ENCODE data around the gene ZNF532. TPM values are rescaled to one million over a fixed set of nuclear protein-coding genes. Genes with fewer than 3 reads are reported as not detected.

ZNF532 gene
- polyA plus RNA-seq, 1 experiment: 75.3 TPM

DNA sequence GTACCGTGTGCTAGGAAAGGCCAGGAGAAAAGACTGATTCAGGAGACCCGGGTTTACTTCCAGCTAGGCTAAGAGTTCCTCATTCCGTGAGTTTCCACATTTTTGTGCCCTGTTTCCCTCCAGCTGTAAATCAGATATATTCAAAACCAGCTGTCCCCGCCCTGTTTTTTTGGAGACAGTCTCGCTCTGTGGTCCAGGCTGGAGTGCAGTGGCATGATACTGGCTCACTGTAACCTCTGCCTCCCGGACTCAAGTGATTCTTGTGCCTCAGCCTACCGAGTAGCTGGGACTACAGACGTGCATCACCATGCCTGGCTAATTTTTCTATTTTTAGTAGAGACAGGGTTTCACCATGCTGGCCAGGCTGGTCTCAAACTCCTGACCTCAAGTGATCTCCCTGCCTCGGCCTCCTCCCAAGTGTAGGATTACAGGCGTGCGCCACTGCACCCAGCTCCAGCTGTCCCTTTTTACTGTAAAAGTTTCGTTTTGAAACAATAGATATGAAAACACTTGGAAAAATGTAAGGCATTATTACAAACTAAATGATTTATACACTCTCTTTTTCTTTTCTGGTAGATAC, 162.2 kb downstream of the ZNF532 start:
- Histone ChIP-seq H3K4me3 (ENCODE audit: low read depth, low read length) (no peak overlapping the region), H3K27me3 (ENCODE audit: control insufficient read depth, insufficient read depth, low read length) (no peaks in the 10 kb centered on the region), H3K36me3 (ENCODE audit: control insufficient read depth, insufficient read depth, low read length) (no peaks in the 10 kb centered on the region)
- POLR2A ChIA-PET: no interaction called here
- no peak for DNase-seq (ENCODE audit: low read depth)
- CTCF ChIA-PET: no interaction called here
- TF ChIP-seq CTCF (IDR thresholded peaks at IDR 0.05; ENCODE audit: insufficient read depth, low read depth, low read length): no peak

DNA sequence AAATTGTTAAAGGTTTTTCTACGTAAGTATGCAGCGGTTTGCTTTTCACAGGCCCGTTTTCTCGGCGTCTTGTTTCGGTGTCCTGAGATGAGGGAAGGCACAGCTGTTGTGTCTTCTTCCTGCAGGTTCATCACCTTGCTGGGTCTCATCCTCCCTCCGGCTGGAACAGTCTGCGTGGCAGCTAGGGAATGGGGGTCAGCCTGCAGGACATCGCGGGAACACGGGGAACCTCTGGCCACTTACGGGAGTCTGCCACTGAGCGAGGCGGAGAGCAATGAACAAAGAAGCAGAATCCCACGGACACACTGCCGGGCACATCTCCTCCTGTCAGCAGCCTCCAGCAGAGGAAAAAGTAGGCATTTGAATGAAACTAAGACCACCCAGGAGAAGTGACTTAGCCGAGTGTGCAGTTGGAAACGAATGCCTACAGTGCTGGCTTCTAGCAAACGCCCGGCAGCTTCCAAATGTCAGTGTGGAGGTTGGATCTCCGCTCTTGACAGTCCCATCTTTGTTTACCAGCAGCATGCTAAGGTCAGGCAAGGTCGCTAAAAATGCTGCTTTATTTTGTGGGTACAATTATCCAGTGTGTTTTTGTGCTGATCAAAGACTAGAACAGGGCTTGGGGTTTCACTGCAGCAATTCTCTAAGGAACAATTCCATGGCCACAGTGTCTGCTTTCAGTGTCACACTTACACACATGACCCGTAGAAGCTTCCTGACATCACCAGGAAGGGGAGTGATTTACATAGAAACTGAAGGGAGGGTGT, 165.2 kb downstream of the ZNF532 start:
- DNase-seq (ENCODE audit: low read depth): no peak

GRCh38 chr18:59032308-59032707, 167.6 kb downstream of the ZNF532 start:
- no peak for TF ChIP-seq CTCF (IDR thresholded peaks at IDR 0.05; ENCODE audit: insufficient read depth, low read depth, low read length)
- DNase-seq (ENCODE audit: low read depth): no peak
- ChIA-PET POLR2A (no interaction called here), CTCF (no interaction called here)
- Histone ChIP-seq H3K27me3 (ENCODE audit: control insufficient read depth, insufficient read depth, low read length) (no peaks in the 10 kb centered on the region), H3K4me3 (ENCODE audit: low read depth, low read length) (no peak overlapping the region), H3K36me3 (ENCODE audit: control insufficient read depth, insufficient read depth, low read length) (no peaks in the 10 kb centered on the region)

More for the DNA sequence above, 165.2 kb downstream of the ZNF532 start:
- POLR2A ChIA-PET: no interaction called here
- no peak overlapping the region for H3K4me3 ChIP-seq (ENCODE audit: low read depth, low read length)
- no peaks in the 10 kb centered on the region for H3K36me3 ChIP-seq (ENCODE audit: control insufficient read depth, insufficient read depth, low read length)
- CTCF ChIA-PET: no interaction called here
- no peaks in the 10 kb centered on the region for H3K27me3 ChIP-seq (ENCODE audit: control insufficient read depth, insufficient read depth, low read length)
- TF ChIP-seq CTCF (IDR thresholded peaks at IDR 0.05; ENCODE audit: insufficient read depth, low read depth, low read length): no peak

- Histone ChIP-seq H3K36me3 (ENCODE audit: control insufficient read depth, insufficient read depth, low read length) (no peaks in the 10 kb centered on the region), H3K4me3 (ENCODE audit: low read depth, low read length) (no peak overlapping the region), H3K27me3 (ENCODE audit: control insufficient read depth, insufficient read depth, low read length) (no peaks in the 10 kb centered on the region)
- TF ChIP-seq CTCF (IDR thresholded peaks at IDR 0.05; ENCODE audit: insufficient read depth, low read depth, low read length): no peak
- no peak for DNase-seq (ENCODE audit: low read depth)
- ChIA-PET CTCF (no interaction called here), POLR2A (interaction anchor here (0.9 kb wide), 1 partner anchor 34 kb away, joined by 3 read pairs; no protein-coding TSS in a partner anchor)
Observed at GRCh38 chr18:59033359-59033758, 168.7 kb downstream of the ZNF532 start.

GRCh38 chr18:59033974-59034373, 169.3 kb downstream of the ZNF532 start:
- no peak for DNase-seq (ENCODE audit: low read depth)
- POLR2A ChIA-PET: interaction anchor here (0.9 kb wide), 1 partner anchor 35 kb away, joined by 3 read pairs; no protein-coding TSS in a partner anchor

More at GRCh38 chr18:59033974-59034373, 169.3 kb downstream of the ZNF532 start:
- CTCF ChIA-PET: interaction anchor here (0.7 kb wide), 1 partner anchor 17 kb away, joined by 3 read pairs; no protein-coding TSS in a partner anchor
- no peak for TF ChIP-seq CTCF (IDR thresholded peaks at IDR 0.05; ENCODE audit: insufficient read depth, low read depth, low read length)
- H3K27me3 ChIP-seq (ENCODE audit: control insufficient read depth, insufficient read depth, low read length): no peaks in the 10 kb centered on the region
- H3K36me3 ChIP-seq (ENCODE audit: control insufficient read depth, insufficient read depth, low read length): no peaks in the 10 kb centered on the region
- no peak overlapping the region for H3K4me3 ChIP-seq (ENCODE audit: low read depth, low read length)
